Endodermal cell (in vitro differentiated cells): ENCODE data around the gene ATP1B1. TPM values are rescaled to one million over a fixed set of nuclear protein-coding genes. Genes with fewer than 3 reads are reported as not detected.
"Not testable (repeated sequence)": the region's sequence is repeated elsewhere in the genome, so short reads cannot be mapped to it uniquely, and the experiment has no call there.

Experiments
- DNase-seq: peaks from one replicate; pipeline ENCODE4 v3.0.0-alpha.2; 2017
- H3K27ac ChIP-seq: 2 replicates; pipeline ENCODE4 v1.5.1; 2013; ENCODE audit warnings: mild to moderate bottlenecking, low read depth, low read length, moderate library complexity
- H3K27me3 ChIP-seq: 2 replicates; pipeline ENCODE4 v1.6.1; 2013; ENCODE audit warnings: mild to moderate bottlenecking, low read length, moderate library complexity; ENCODE audit not compliant: insufficient read depth, control insufficient read depth, poor library complexity, severe bottlenecking
- H3K36me3 ChIP-seq: 2 replicates; pipeline ENCODE4 v1.7.0; 2013; ENCODE audit warnings: mild to moderate bottlenecking, low read length, moderate library complexity; ENCODE audit not compliant: control insufficient read depth, insufficient read depth
- H3K4me1 ChIP-seq: one replicate; pipeline ENCODE4 v1.7.0; 2013; ENCODE audit warnings: low read length; ENCODE audit not compliant: control insufficient read depth, insufficient read depth
- H3K4me3 ChIP-seq: 2 replicates; pipeline ENCODE4 v1.5.1; 2013; ENCODE audit warnings: mild to moderate bottlenecking, low read length, moderate library complexity
- H3K9ac ChIP-seq: 2 replicates; pipeline ENCODE4 v1.6.1; 2013; ENCODE audit warnings: mild to moderate bottlenecking, low read length, moderate library complexity; ENCODE audit not compliant: poor library complexity, severe bottlenecking; ENCODE audit errors: extremely low read depth
- H3K9me3 ChIP-seq: 2 replicates; pipeline ENCODE4 v1.6.1; 2013; ENCODE audit warnings: mild to moderate bottlenecking, low read length, moderate library complexity; ENCODE audit not compliant: control insufficient read depth
- H3K27ac Mint-ChIP-seq: 2 replicates; pipeline ENCODE4 v1.8.0; 2020; ENCODE audit warnings: mixed read lengths
- H3K27me3 Mint-ChIP-seq: 2 replicates; pipeline ENCODE4 v1.8.0; 2021; ENCODE audit warnings: mild to moderate bottlenecking, mixed read lengths; ENCODE audit not compliant: insufficient read depth
- H3K36me3 Mint-ChIP-seq: 2 replicates; pipeline ENCODE4 v1.8.0; 2020; ENCODE audit warnings: low read depth, mixed read lengths
- H3K4me1 Mint-ChIP-seq: 2 replicates; pipeline ENCODE4 v1.8.0; 2020; ENCODE audit warnings: mixed read lengths
- H3K4me3 Mint-ChIP-seq: 2 replicates; pipeline ENCODE4 v1.8.0; 2020; ENCODE audit warnings: mild to moderate bottlenecking, moderate library complexity, mixed read lengths
- H3K9me3 Mint-ChIP-seq: 2 replicates; pipeline ENCODE4 v1.8.0; 2020; ENCODE audit warnings: mild to moderate bottlenecking, mixed read lengths
- WGBS, 2 experiments: methylation state at CpG; one replicate each; pipeline versions ENCODE4 v1.1.5 to v1.1.7; 2013; ENCODE audit warnings: missing lambda C conversion rate in 2 of 2, mixed read lengths in 1 of 2; ENCODE audit not compliant: insufficient coverage in 1 of 2, insufficient read length in 1 of 2; 5-methylcytosine and 5-hydroxymethylcytosine counted together
- total RNA-seq, 2 donors: library from RNA; stranded (reverse); fragmentation: NEBNext Ultra II Directional in 1 of 2; extraction: Animal tissue kit (Norgen Biotek cat#: 25700) in 1 of 2; gene quantifications; 2 replicates in 1 of 2; 3 replicates in 1 of 2; pipeline ENCODE4 v1.2.1, GENCODE V29; 2021
- TF ChIP-seq, protein P1 (sequence below): fragments of 200-600 bp; sonication (generic); conservative IDR thresholded peaks from 2 replicates; pipeline ENCODE4 v1.5.0; 2021; ENCODE audit warnings: antibody characterized with exemption, mild to moderate bottlenecking

ATP1B1 gene
- total RNA-seq, 2 donors from 2014 or later: 49.9 to 56.3 TPM

DNA sequence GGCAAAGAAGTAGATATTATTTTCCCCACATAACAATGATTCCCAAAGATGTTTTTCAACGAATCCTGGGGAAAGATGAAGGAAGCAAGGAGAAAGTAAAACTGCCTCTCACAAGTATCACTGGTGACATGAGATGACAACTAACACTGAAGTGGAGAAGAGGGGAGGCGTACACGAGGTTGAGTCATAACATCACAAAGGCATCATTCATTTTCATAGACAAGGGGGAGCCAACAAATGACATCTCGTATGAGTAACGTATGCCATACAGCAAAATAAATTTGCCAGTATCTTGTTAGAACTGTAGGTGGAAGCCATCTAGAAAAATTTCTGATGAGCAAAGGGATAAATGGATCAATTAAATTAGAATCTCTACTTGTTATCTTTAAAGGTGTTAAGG, 56.6 kb downstream of the ATP1B1 start:
- no peak overlapping the region for H3K4me3 ChIP-seq
- no peak for DNase-seq
- WGBS, 2 experiments: 85 to 90% methylated on average over 4 to 5 of the region's 5 CpGs
- Mint-ChIP-seq H3K27me3 (no peaks in the 10 kb centered on the region), H3K4me1 (no peaks in the 10 kb centered on the region), H3K27ac (no peak overlapping the region), H3K4me3 (no peak overlapping the region), H3K36me3 (no peaks in the 10 kb centered on the region), H3K9me3 (no peaks in the 10 kb centered on the region)
- no peak overlapping the region for H3K9ac ChIP-seq
- H3K36me3 ChIP-seq: no peaks in the 10 kb centered on the region
- no peaks in the 10 kb centered on the region for H3K9me3 ChIP-seq
- no peak overlapping the region for H3K27ac ChIP-seq
- no peaks in the 10 kb centered on the region for H3K27me3 ChIP-seq
- TF ChIP-seq, protein P1, sequence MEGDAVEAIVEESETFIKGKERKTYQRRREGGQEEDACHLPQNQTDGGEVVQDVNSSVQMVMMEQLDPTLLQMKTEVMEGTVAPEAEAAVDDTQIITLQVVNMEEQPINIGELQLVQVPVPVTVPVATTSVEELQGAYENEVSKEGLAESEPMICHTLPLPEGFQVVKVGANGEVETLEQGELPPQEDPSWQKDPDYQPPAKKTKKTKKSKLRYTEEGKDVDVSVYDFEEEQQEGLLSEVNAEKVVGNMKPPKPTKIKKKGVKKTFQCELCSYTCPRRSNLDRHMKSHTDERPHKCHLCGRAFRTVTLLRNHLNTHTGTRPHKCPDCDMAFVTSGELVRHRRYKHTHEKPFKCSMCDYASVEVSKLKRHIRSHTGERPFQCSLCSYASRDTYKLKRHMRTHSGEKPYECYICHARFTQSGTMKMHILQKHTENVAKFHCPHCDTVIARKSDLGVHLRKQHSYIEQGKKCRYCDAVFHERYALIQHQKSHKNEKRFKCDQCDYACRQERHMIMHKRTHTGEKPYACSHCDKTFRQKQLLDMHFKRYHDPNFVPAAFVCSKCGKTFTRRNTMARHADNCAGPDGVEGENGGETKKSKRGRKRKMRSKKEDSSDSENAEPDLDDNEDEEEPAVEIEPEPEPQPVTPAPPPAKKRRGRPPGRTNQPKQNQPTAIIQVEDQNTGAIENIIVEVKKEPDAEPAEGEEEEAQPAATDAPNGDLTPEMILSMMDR: no peak
- no peaks in the 10 kb centered on the region for H3K4me1 ChIP-seq

DNA sequence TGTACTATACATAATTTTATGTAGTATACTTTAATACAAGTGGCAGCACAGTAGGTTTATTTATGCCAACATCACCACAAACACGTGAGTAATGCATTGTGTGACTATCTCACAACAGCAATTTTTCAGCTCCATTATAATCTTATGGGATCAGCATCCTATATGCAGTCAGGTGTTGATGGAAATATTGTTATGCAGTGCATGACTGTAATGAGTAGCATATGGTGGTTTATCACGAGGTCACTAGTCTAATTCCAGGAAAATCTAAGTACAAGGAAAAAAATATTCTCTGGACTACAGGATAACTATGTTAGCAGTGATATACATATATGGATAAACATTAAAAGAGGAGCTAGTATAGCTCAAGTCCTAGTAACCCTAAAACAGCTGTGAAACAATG, 69.0 kb downstream of the ATP1B1 start:
- Histone ChIP-seq H3K4me1 (no peaks in the 10 kb centered on the region), H3K4me3 (no peak overlapping the region), H3K9me3 (no peaks in the 10 kb centered on the region), H3K27me3 (no peaks in the 10 kb centered on the region), H3K9ac (no peak overlapping the region), H3K27ac (no peak overlapping the region), H3K36me3 (no peaks in the 10 kb centered on the region)
- DNase-seq: no peak
- no peaks in the 10 kb centered on the region for H3K36me3 Mint-ChIP-seq
- H3K4me1 Mint-ChIP-seq: no peaks in the 10 kb centered on the region
- no peak overlapping the region for H3K4me3 Mint-ChIP-seq
- no peaks in the 10 kb centered on the region for H3K9me3 Mint-ChIP-seq
- TF ChIP-seq, protein P1: no peak
- 86% methylated on average over 2 of the region's 2 CpGs; no CpG with 5 or more reads in 1 of the 2 experiments for WGBS, 2 experiments
- no peak overlapping the region for H3K27ac Mint-ChIP-seq
- no peaks in the 10 kb centered on the region for H3K27me3 Mint-ChIP-seq

DNA sequence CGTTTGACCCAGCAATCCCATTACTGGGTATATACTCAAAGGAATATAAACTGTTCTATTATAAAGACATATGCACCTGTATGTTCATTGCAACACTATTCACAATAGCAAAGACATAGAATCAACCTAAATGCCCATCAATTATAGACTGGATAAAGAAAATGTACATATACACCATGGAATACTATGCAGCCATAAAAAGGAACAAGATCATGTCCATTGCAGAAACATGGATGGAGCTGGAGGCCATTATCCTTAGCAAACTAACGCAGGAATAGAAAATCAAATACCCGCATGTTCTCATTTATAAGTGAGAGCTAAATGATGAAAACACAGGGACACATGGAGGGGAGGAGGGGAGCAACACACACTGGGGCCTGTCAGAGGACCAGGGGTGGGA, 72.9 kb downstream of the ATP1B1 start:
- H3K4me3 ChIP-seq, H3K9me3 ChIP-seq, H3K27me3 ChIP-seq, H3K36me3 Mint-ChIP-seq, H3K27ac ChIP-seq, H3K4me1 ChIP-seq, H3K27ac Mint-ChIP-seq, H3K9ac ChIP-seq, H3K4me1 Mint-ChIP-seq, H3K9me3 Mint-ChIP-seq, DNase-seq, H3K36me3 ChIP-seq, H3K27me3 Mint-ChIP-seq, H3K4me3 Mint-ChIP-seq: not testable (repeated sequence)
- 94 to 96% methylated on average over 2 of the region's 3 CpGs for WGBS, 2 experiments

DNA sequence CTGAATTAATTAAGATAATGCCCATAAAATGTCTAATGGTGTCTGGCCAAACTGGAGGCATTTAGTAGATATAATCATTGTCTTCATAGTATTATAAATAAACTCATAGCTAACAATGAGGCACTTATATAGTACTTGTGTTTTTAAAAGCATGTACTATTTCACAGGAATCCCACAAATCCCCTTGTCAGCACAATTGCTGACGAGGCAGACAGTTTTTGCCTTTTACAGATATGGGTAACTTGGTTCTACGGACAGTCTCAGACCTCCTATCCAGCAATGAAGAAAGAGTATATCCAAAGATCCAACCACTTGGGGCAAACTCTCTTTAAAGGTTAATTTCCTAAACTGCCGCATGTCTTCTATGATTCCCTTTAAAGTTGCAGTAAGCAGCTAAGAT, 73.7 kb downstream of the ATP1B1 start:
- Mint-ChIP-seq H3K9me3 (no peaks in the 10 kb centered on the region), H3K27me3 (no peaks in the 10 kb centered on the region), H3K4me3 (no peak overlapping the region), H3K4me1 (no peaks in the 10 kb centered on the region), H3K27ac (no peak overlapping the region), H3K36me3 (no peaks in the 10 kb centered on the region)
- no peaks in the 10 kb centered on the region for H3K27me3 ChIP-seq
- H3K4me1 ChIP-seq: no peaks in the 10 kb centered on the region
- no peaks in the 10 kb centered on the region for H3K36me3 ChIP-seq
- H3K4me3 ChIP-seq: no peak overlapping the region
- 93 to 94% methylated on average over 2 to 3 of the region's 3 CpGs for WGBS, 2 experiments
- TF ChIP-seq, protein P1: no peak
- H3K9ac ChIP-seq: no peak overlapping the region
- no peak for DNase-seq
- no peak overlapping the region for H3K27ac ChIP-seq
- H3K9me3 ChIP-seq: no peaks in the 10 kb centered on the region
